Testis (tissue), 3 donors: ENCODE results near the gene AGER. TPM values are rescaled to one million over a fixed set of nuclear protein-coding genes. Genes with fewer than 3 reads are reported as not detected.
A peak's percentile ranks its signal among the peaks of the same experiment; 100 is the strongest.

Source experiments
- DNase-seq: peaks from one replicate; pipeline ENCODE4 v3.0.0-alpha.2; 2019
- H3K27ac ChIP-seq, 2 donors: fragments of 200-600 bp; sonication (generic); one replicate each; pipeline ENCODE4 v1.5.1; 2019
- H3K27me3 ChIP-seq: fragments of 200-600 bp; sonication (generic); one replicate; pipeline ENCODE4 v1.5.1; 2019
- H3K36me3 ChIP-seq: fragments of 200-600 bp; sonication (generic); one replicate; pipeline ENCODE4 v1.5.1; 2017; ENCODE audit warnings: low read depth; ENCODE audit errors: missing control alignments
- H3K4me1 ChIP-seq: fragments of 200-600 bp; sonication (generic); one replicate; pipeline ENCODE4 v1.5.1; 2019
- H3K4me3 ChIP-seq, 2 donors: fragments of 200-600 bp; sonication (generic); one replicate each; pipeline ENCODE4 v1.5.1; 2017 to 2019
- H3K9me3 ChIP-seq: fragments of 200-600 bp; sonication (generic); one replicate; pipeline ENCODE4 v1.5.1; 2017
- POLR2A ChIP-seq: fragments of 450-650 bp; IDR thresholded peaks from one replicate; pipeline ENCODE4 v1.6.1; 2017; ENCODE audit warnings: antibody characterized with exemption, mild to moderate bottlenecking, moderate library complexity
- WGBS, 2 donors: methylation state at CpG; one replicate each; pipeline ENCODE4 v1.1.5; 2018; 5-methylcytosine and 5-hydroxymethylcytosine counted together
- intact Hi-C: fragments of 100-400 bp; cut with DNase I; formaldehyde crosslinking; loops from one replicate; pipeline ENCODE4 v1.15.1; 2023; ENCODE audit warnings: low total_unique reads
- polyA plus RNA-seq: library from polyadenylated mRNA; stranded (reverse); fragments of 350-450 nt; fragmentation: Illumina TruSeq; extraction: RNeasy Lipid Tissue Mini Kit (QIAGEN cat#74804); gene quantifications from one replicate; pipeline ENCODE4 v1.2.3, GENCODE V29; 2014; ENCODE audit warnings: low read depth, low replicate concordance; ENCODE audit not compliant: insufficient read depth
- total RNA-seq, 2 donors: library from RNA; depleted of rRNA; stranded (reverse); fragments of >200 nt; gene quantifications; one replicate each; pipeline ENCODE4 v1.2.3, GENCODE V29; 2016
- TF ChIP-seq, protein P1 (sequence below), 3 experiments: fragments of 450-650 bp in 2 of 3; fragments of 200-600 bp in 1 of 3; sonication (generic) in 1 of 3; IDR thresholded peaks; one replicate each; pipeline ENCODE4 v1.5.1; 2016 to 2019; ENCODE audit warnings: antibody characterized with exemption in 3 of 3, mild to moderate bottlenecking in 2 of 3, moderate library complexity in 1 of 3

The AGER gene
- total and polyA plus RNA-seq, 3 donors from 2014 or later, result 5.8 to 8.6 (median 7.8) TPM

GRCh38 chr6:32156891-32157290 is 27.2 kb downstream of the AGER start:
- 89 to 90% methylated on average over 9 of the region's 9 CpGs for WGBS, 2 donors
- intact Hi-C loops, result no loop called here
- no peaks in the 10 kb centered on the region for H3K36me3 ChIP-seq
- H3K27me3 ChIP-seq, result no peaks in the 10 kb centered on the region
- H3K4me3 ChIP-seq, result no peak overlapping the region
- TF ChIP-seq POLR2A, result no peak
- H3K27ac ChIP-seq, result no peak overlapping the region
- H3K9me3 ChIP-seq, result no peaks in the 10 kb centered on the region
- H3K4me1 ChIP-seq, result peaks cover 23% of the 10 kb centered on the region
- no peak for DNase-seq

- 2 to 4% methylated on average over 27 to 34 of the region's 34 CpGs for WGBS, 2 donors
- Histone ChIP-seq H3K27me3 (no peaks in the 10 kb centered on the region), H3K27ac (peak overlapping the region; percentile 88 to 94), H3K4me3 (peak overlapping the region; percentile 53 to 90), H3K9me3 (no peaks in the 10 kb centered on the region), H3K4me1 (peaks cover 27% of the 10 kb centered on the region), H3K36me3 (no peaks in the 10 kb centered on the region)
- TF ChIP-seq POLR2A, result no peak
- TF ChIP-seq, protein P1, sequence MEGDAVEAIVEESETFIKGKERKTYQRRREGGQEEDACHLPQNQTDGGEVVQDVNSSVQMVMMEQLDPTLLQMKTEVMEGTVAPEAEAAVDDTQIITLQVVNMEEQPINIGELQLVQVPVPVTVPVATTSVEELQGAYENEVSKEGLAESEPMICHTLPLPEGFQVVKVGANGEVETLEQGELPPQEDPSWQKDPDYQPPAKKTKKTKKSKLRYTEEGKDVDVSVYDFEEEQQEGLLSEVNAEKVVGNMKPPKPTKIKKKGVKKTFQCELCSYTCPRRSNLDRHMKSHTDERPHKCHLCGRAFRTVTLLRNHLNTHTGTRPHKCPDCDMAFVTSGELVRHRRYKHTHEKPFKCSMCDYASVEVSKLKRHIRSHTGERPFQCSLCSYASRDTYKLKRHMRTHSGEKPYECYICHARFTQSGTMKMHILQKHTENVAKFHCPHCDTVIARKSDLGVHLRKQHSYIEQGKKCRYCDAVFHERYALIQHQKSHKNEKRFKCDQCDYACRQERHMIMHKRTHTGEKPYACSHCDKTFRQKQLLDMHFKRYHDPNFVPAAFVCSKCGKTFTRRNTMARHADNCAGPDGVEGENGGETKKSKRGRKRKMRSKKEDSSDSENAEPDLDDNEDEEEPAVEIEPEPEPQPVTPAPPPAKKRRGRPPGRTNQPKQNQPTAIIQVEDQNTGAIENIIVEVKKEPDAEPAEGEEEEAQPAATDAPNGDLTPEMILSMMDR (IDR thresholded peaks at IDR 0.05), result peak; percentile 41 to 75 (median 53)
- intact Hi-C loops, result no loop called here
- peak; percentile 87 for DNase-seq
Observed at GRCh38 chr6:32154514-32155161, 29.4 kb downstream of the AGER start.

GRCh38 chr6:32153564-32154513 is 30.2 kb downstream of the AGER start, which contains the start of gene PPT2:
PPT2 (plus strand) TSS chr6:32154141; CDS start chr6:32154595, 454 bp downstream.
- no peaks in the 10 kb centered on the region for H3K9me3 ChIP-seq
- H3K27me3 ChIP-seq, result no peaks in the 10 kb centered on the region
- 0 to 1% methylated on average over 51 to 52 of the region's 52 CpGs for WGBS, 2 donors
- TF ChIP-seq, protein P1 (IDR thresholded peaks at IDR 0.05), result peak in 1 of 3 experiments; percentile 11
- TF ChIP-seq POLR2A, result peak; percentile 17
- peaks cover 27% of the 10 kb centered on the region for H3K4me1 ChIP-seq
- peak; percentile 96 for DNase-seq
- H3K4me3 ChIP-seq, result peak within 1 kb of the TSS; percentile 53 to 90
- intact Hi-C loops, result no loop called here
- H3K36me3 ChIP-seq, result no peaks in the 10 kb centered on the region
- H3K27ac ChIP-seq, result peak within 1 kb of the TSS; percentile 88 to 94

DNA sequence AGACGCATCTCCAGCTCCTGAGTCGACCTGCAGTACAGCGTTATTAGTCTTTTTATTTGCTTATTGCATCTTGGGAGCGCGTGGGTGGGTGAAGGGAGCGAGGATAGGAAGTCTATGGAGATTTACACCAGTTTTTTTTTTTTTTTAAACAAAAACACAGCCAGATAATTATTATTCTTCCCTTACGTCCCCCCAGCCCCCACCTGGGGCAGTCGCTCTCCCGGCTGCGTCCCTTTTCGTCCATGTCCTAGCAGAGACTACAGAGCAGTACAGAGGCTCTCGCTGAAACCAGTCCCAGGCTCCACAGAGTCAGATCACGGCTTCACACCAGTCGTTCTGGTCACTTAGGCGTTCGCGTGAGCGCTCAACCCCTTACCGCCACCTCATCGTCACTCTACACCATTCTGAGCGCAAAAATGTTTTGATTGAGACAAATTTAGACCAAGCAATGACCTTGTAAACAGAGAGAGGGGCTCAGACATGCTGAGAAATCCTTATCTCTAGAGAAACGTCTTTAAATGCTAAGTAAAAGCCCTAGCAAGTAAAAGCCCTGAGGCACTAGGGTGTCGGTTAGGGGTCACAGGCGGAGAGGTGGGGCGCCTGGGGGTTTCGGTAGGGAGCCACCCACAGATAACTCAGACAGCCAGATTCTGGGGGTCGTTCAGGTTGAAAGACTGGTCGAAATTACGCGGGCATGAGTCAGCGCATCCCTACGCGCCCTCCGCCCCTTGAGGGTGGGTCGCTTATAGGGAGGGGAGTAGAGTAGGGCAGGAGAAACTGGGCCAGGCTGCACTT is 31.1 kb downstream of the AGER start:
- intact Hi-C loops, result no loop called here
- no peaks in the 10 kb centered on the region for H3K27me3 ChIP-seq
- DNase-seq, result peak; percentile 53
- no peak for TF ChIP-seq POLR2A
- TF ChIP-seq, protein P1 (IDR thresholded peaks at IDR 0.05), result no peak
- H3K36me3 ChIP-seq, result no peaks in the 10 kb centered on the region
- peak overlapping the region; percentile 88 to 94 for H3K27ac ChIP-seq
- no peaks in the 10 kb centered on the region for H3K9me3 ChIP-seq
- WGBS, 2 donors, result 4 to 11% methylated on average over 35 of the region's 35 CpGs
- H3K4me1 ChIP-seq, result peaks cover 27% of the 10 kb centered on the region
- peak overlapping the region; percentile 53 to 90 for H3K4me3 ChIP-seq
